SK-N-SH treated with all-trans-retinoic acid at 6 μM for 48 hours (cell line): ENCODE data around the gene ASB7.

Experiments
- ATAC-seq: fragments of 200-7000 bp; cut with Tn5 transposase; 3 replicates; pipeline ENCODE4 v1.9.1; 2020; ENCODE audit warnings: mild to moderate bottlenecking, moderate library complexity
- ARNTL ChIP-seq: fragments of 450-650 bp; formaldehyde crosslinking; IDR thresholded peaks from 2 replicates; pipeline ENCODE4 v1.5.0; 2020; ENCODE audit warnings: low read depth, mild to moderate bottlenecking, moderate library complexity, borderline replicate concordance
- BACH2 ChIP-seq: fragments of 250-450 bp; sonication (Bioruptor Pico); IDR thresholded peaks from 2 replicates; pipeline ENCODE4 v1.9.0; 2021; ENCODE audit warnings: mild to moderate bottlenecking, borderline replicate concordance
- CSDC2 ChIP-seq: fragments of 250-450 bp; sonication (Bioruptor Pico); IDR thresholded peaks from 2 replicates; pipeline ENCODE4 v1.5.0; 2020; ENCODE audit warnings: mild to moderate bottlenecking, moderate library complexity
- ESRRG ChIP-seq: fragments of 250-450 bp; sonication (Bioruptor Pico); IDR thresholded peaks from 2 replicates; pipeline ENCODE4 v1.6.1; 2021; ENCODE audit warnings: mild to moderate bottlenecking
- GLIS3 ChIP-seq: fragments of 250-450 bp; sonication (Bioruptor Pico); IDR thresholded peaks from 2 replicates; pipeline ENCODE4 v1.5.0; 2020; ENCODE audit warnings: mild to moderate bottlenecking, moderate library complexity
- ISL1 ChIP-seq: fragments of 250-450 bp; sonication (Bioruptor Pico); IDR thresholded peaks from 2 replicates; pipeline ENCODE4 v2.1.2; 2022; ENCODE audit warnings: mild to moderate bottlenecking, moderate library complexity
- OSR1 ChIP-seq: fragments of 250-450 bp; sonication (Bioruptor Pico); IDR thresholded peaks from 2 replicates; pipeline ENCODE4 v1.8.0; 2022; ENCODE audit warnings: moderate library complexity, mild to moderate bottlenecking, inconsistent platforms
- PPARA ChIP-seq: fragments of 250-450 bp; sonication (Bioruptor Pico); IDR thresholded peaks from 2 replicates; pipeline ENCODE4 v1.5.0; 2020; ENCODE audit warnings: mild to moderate bottlenecking, borderline replicate concordance
- RARB ChIP-seq: fragments of 250-450 bp; sonication (Bioruptor Pico); IDR thresholded peaks from 2 replicates; pipeline ENCODE4 v1.8.0; 2021; ENCODE audit warnings: mild to moderate bottlenecking, moderate library complexity
- TCF4 ChIP-seq: fragments of 250-450 bp; sonication (Bioruptor Pico); IDR thresholded peaks from 2 replicates; pipeline ENCODE4 v1.8.0; 2021; ENCODE audit warnings: mild to moderate bottlenecking, moderate library complexity, borderline replicate concordance
- ZC3H10 ChIP-seq: fragments of 250-450 bp; sonication (Bioruptor Pico); IDR thresholded peaks from 2 replicates; pipeline ENCODE4 v1.5.1; 2021; ENCODE audit warnings: mild to moderate bottlenecking, moderate library complexity
- ZFP30 ChIP-seq: fragments of 450-650 bp; formaldehyde crosslinking; IDR thresholded peaks from 2 replicates; pipeline ENCODE4 v1.5.0; 2022; ENCODE audit warnings: mild to moderate bottlenecking, moderate library complexity
- ZNF70 ChIP-seq: fragments of 450-650 bp; formaldehyde crosslinking; IDR thresholded peaks from 2 replicates; pipeline ENCODE4 v1.5.0; 2020; ENCODE audit warnings: mild to moderate bottlenecking, moderate library complexity
- ZNF8 ChIP-seq: fragments of 450-650 bp; formaldehyde crosslinking; IDR thresholded peaks from 2 replicates; pipeline ENCODE4 v1.5.0; 2020; ENCODE audit warnings: mild to moderate bottlenecking, moderate library complexity
- TF ChIP-seq, protein P1 (sequence below): fragments of 250-450 bp; sonication (Bioruptor Pico); IDR thresholded peaks from 2 replicates; pipeline ENCODE4 v1.5.1; 2020; ENCODE audit warnings: low read depth, mild to moderate bottlenecking, moderate library complexity
- TF ChIP-seq, protein P2 (sequence below): fragments of 250-450 bp; sonication (Bioruptor Pico); IDR thresholded peaks from 2 replicates; pipeline ENCODE4 v1.8.0; 2021; ENCODE audit warnings: low read depth, mild to moderate bottlenecking, moderate library complexity, borderline replicate concordance
- TF ChIP-seq, protein P3 (sequence below): fragments of 250-450 bp; sonication (Bioruptor Pico); IDR thresholded peaks from 2 replicates; pipeline ENCODE4 v1.8.0; 2020; ENCODE audit warnings: mild to moderate bottlenecking, moderate library complexity, borderline replicate concordance
- TF ChIP-seq, protein P4 (sequence below): fragments of 250-450 bp; sonication (Bioruptor Pico); IDR thresholded peaks from 2 replicates; pipeline ENCODE4 v1.5.1; 2021; ENCODE audit warnings: mild to moderate bottlenecking, moderate library complexity
- TF ChIP-seq, protein P5 (sequence below): fragments of 250-450 bp; sonication (Bioruptor Pico); IDR thresholded peaks from 2 replicates; pipeline ENCODE4 v1.5.0; 2020; ENCODE audit warnings: mild to moderate bottlenecking, moderate library complexity

ASB7 gene

DNA sequence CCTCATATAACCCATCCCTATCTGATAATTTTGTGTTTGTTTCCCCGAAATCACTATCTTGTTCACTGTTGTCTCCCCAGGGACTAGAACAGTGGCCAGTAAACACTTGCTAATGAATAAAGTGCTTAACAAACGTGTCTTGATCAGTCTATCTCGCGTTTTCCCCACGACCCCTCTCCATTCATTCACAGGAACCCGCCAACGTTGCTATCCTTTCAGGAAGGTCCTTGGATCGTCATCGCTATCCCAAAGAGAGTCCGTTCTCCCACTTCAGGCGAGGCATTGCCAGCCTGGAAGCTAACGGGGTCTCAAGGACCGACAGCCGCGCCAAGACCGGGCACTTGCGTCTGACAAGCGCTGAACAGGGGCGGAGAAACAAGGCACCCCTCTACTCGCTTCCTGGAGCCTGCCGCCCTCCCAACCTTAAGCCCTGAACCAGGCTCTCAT, 749 bp upstream of the ASB7 start:
- peak; percentile 39 for ATAC-seq
- TF ChIP-seq ZNF8 (no peak), RARB (CRISPR knock-in tag) (no peak), ZNF70 (CRISPR knock-in tag) (no peak), ZFP30 (CRISPR knock-in tag) (no peak), ISL1 (CRISPR knock-in tag) (no peak)
- TF ChIP-seq, protein P1, sequence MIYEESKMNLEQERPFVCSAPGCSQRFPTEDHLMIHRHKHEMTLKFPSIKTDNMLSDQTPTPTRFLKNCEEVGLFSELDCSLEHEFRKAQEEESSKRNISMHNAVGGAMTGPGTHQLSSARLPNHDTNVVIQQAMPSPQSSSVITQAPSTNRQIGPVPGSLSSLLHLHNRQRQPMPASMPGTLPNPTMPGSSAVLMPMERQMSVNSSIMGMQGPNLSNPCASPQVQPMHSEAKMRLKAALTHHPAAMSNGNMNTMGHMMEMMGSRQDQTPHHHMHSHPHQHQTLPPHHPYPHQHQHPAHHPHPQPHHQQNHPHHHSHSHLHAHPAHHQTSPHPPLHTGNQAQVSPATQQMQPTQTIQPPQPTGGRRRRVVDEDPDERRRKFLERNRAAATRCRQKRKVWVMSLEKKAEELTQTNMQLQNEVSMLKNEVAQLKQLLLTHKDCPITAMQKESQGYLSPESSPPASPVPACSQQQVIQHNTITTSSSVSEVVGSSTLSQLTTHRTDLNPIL (CRISPR knock-in tag): no peak
- TF ChIP-seq, protein P2, sequence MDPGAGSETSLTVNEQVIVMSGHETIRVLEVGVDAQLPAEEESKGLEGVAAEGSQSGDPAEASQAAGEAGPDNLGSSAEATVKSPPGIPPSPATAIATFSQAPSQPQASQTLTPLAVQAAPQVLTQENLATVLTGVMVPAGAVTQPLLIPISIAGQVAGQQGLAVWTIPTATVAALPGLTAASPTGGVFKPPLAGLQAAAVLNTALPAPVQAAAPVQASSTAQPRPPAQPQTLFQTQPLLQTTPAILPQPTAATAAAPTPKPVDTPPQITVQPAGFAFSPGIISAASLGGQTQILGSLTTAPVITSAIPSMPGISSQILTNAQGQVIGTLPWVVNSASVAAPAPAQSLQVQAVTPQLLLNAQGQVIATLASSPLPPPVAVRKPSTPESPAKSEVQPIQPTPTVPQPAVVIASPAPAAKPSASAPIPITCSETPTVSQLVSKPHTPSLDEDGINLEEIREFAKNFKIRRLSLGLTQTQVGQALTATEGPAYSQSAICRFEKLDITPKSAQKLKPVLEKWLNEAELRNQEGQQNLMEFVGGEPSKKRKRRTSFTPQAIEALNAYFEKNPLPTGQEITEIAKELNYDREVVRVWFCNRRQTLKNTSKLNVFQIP (CRISPR knock-in tag): no peak

DNA sequence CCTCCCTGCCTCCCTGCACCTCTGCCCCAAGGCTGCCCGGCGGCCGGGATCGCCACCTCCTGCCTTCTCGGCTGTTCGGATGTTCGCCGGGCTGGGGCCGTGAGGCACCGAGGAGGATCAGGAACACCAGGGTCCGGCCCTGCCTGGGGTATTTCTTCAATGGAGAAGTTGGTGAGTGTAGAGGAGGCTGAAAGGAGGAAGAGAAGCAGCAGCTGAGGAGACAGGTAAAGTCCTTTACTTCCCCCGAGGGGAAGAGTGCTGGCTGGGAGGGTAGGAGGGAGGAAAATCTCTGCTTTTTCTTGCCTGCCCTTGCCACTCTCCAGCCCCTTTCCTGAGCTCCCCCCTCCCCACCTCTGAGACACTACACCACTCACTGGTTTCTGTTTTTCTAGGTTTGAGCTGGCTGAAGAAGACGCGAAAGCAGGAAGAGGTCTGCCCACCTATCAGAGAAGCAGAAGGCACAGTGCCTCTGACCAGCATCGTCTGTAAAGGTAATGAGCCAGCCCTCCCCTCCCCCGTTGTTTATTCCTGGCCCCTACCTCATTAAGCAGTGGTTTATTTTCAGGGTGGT, 519 bp downstream of the ASB7 start:
- peak; percentile 25 for ATAC-seq

More for the DNA sequence above, 519 bp downstream of the ASB7 start:
- TF ChIP-seq TCF4 (CRISPR knock-in tag) (no peak), OSR1 (CRISPR knock-in tag) (no peak), ZNF8 (no peak), ARNTL (CRISPR knock-in tag) (no peak), GLIS3 (CRISPR knock-in tag) (no peak), ESRRG (CRISPR knock-in tag) (no peak), ZNF70 (CRISPR knock-in tag) (no peak), PPARA (CRISPR knock-in tag) (no peak), BACH2 (CRISPR knock-in tag) (no peak), ZC3H10 (no peak), CSDC2 (no peak), RARB (CRISPR knock-in tag) (no peak), ZFP30 (CRISPR knock-in tag) (no peak)
- TF ChIP-seq, protein P3, sequence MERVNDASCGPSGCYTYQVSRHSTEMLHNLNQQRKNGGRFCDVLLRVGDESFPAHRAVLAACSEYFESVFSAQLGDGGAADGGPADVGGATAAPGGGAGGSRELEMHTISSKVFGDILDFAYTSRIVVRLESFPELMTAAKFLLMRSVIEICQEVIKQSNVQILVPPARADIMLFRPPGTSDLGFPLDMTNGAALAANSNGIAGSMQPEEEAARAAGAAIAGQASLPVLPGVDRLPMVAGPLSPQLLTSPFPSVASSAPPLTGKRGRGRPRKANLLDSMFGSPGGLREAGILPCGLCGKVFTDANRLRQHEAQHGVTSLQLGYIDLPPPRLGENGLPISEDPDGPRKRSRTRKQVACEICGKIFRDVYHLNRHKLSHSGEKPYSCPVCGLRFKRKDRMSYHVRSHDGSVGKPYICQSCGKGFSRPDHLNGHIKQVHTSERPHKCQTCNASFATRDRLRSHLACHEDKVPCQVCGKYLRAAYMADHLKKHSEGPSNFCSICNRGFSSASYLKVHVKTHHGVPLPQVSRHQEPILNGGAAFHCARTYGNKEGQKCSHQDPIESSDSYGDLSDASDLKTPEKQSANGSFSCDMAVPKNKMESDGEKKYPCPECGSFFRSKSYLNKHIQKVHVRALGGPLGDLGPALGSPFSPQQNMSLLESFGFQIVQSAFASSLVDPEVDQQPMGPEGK: no peak; the same call in 1 of the 2 replicates
- TF ChIP-seq, protein P4, sequence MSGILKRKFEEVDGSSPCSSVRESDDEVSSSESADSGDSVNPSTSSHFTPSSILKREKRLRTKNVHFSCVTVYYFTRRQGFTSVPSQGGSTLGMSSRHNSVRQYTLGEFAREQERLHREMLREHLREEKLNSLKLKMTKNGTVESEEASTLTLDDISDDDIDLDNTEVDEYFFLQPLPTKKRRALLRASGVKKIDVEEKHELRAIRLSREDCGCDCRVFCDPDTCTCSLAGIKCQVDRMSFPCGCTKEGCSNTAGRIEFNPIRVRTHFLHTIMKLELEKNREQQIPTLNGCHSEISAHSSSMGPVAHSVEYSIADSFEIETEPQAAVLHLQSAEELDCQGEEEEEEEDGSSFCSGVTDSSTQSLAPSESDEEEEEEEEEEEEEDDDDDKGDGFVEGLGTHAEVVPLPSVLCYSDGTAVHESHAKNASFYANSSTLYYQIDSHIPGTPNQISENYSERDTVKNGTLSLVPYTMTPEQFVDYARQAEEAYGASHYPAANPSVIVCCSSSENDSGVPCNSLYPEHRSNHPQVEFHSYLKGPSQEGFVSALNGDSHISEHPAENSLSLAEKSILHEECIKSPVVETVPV (CRISPR knock-in tag): no peak
- TF ChIP-seq, protein P2 (CRISPR knock-in tag): no peak
- TF ChIP-seq, protein P1 (CRISPR knock-in tag): no peak
- TF ChIP-seq, protein P5, sequence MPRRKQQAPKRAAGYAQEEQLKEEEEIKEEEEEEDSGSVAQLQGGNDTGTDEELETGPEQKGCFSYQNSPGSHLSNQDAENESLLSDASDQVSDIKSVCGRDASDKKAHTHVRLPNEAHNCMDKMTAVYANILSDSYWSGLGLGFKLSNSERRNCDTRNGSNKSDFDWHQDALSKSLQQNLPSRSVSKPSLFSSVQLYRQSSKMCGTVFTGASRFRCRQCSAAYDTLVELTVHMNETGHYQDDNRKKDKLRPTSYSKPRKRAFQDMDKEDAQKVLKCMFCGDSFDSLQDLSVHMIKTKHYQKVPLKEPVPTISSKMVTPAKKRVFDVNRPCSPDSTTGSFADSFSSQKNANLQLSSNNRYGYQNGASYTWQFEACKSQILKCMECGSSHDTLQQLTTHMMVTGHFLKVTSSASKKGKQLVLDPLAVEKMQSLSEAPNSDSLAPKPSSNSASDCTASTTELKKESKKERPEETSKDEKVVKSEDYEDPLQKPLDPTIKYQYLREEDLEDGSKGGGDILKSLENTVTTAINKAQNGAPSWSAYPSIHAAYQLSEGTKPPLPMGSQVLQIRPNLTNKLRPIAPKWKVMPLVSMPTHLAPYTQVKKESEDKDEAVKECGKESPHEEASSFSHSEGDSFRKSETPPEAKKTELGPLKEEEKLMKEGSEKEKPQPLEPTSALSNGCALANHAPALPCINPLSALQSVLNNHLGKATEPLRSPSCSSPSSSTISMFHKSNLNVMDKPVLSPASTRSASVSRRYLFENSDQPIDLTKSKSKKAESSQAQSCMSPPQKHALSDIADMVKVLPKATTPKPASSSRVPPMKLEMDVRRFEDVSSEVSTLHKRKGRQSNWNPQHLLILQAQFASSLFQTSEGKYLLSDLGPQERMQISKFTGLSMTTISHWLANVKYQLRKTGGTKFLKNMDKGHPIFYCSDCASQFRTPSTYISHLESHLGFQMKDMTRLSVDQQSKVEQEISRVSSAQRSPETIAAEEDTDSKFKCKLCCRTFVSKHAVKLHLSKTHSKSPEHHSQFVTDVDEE (CRISPR knock-in tag): no peak
- TF ChIP-seq, all 23 proteins: peak for 0
